Small intestine (tissue), 7 donors: ENCODE measurements around the gene TMBIM6. TPM values are rescaled to one million over a fixed set of nuclear protein-coding genes. Genes with fewer than 3 reads are reported as not detected.
"Not testable (repeated sequence)": the region's sequence is repeated elsewhere in the genome, so short reads cannot be mapped to it uniquely, and the experiment has no call there.

ENCODE experiments used
- DNase-seq, 2 donors: peaks; one replicate each; pipeline versions ENCODE4 v3.0.0 to v3.0.0-alpha.2; 2013
- FAIRE-seq: peaks from 2 replicates; lab custom pipeline; 2012; peaks lifted over from hg19 to GRCh38; lab: Jason Lieb, UNC
- H3K27ac ChIP-seq, 3 donors: one replicate each; pipeline ENCODE4 v1.5.1; 2013; ENCODE audit warnings: low read length in 2 of 3, mild to moderate bottlenecking in 2 of 3, control low read depth in 1 of 3, inconsistent platforms in 1 of 3, low read depth in 1 of 3, moderate library complexity in 1 of 3
- H3K27me3 ChIP-seq, 3 donors: one replicate each; pipeline ENCODE4 v1.6.1; 2013; ENCODE audit warnings: low read length in 3 of 3, inconsistent platforms in 1 of 3; ENCODE audit not compliant: control insufficient read depth in 3 of 3, insufficient read depth in 3 of 3
- H3K36me3 ChIP-seq, 3 donors: one replicate each; pipeline ENCODE4 v1.6.1; 2013; ENCODE audit warnings: low read length in 3 of 3, inconsistent platforms in 1 of 3, low read depth in 1 of 3, mild to moderate bottlenecking in 1 of 3, moderate library complexity in 1 of 3; ENCODE audit not compliant: control insufficient read depth in 3 of 3, insufficient read depth in 2 of 3
- H3K4me1 ChIP-seq, 3 donors: one replicate each; pipeline ENCODE4 v1.6.1; 2013; ENCODE audit warnings: low read length in 2 of 3, inconsistent platforms in 1 of 3, low read depth in 1 of 3, mild to moderate bottlenecking in 1 of 3, moderate library complexity in 1 of 3; ENCODE audit not compliant: control insufficient read depth in 3 of 3, insufficient read depth in 2 of 3
- H3K4me3 ChIP-seq, 3 donors: one replicate each; pipeline ENCODE4 v1.5.1; 2013; ENCODE audit warnings: low read length in 3 of 3, control low read depth in 1 of 3, inconsistent platforms in 1 of 3, low read depth in 1 of 3, mild to moderate bottlenecking in 1 of 3, moderate library complexity in 1 of 3
- H3K9me3 ChIP-seq, 2 donors: one replicate each; pipeline ENCODE4 v1.6.1; 2013; ENCODE audit warnings: low read depth in 1 of 2, low read length in 1 of 2; ENCODE audit not compliant: control insufficient read depth in 2 of 2, insufficient read depth in 1 of 2
- WGBS, 3 donors: extraction: QIAGEN DNeasy Blood & Tissue Kit; methylation state at CpG; one replicate each; pipeline ENCODE4 v1.1.7; 2013; 5-methylcytosine and 5-hydroxymethylcytosine counted together
- polyA plus RNA-seq, 4 donors: library from polyadenylated mRNA; stranded (reverse) in 3 of 4; unstranded in 1 of 4; fragments of 200-250 nt in 3 of 4; fragments of 120-200 nt in 1 of 4; gene quantifications; one replicate each; pipeline versions ENCODE4 v1.2.1 to v1.2.3, GENCODE V29; 2013
- donor health status: healthy with polysubstance abuse.
- donor health status: control.
- donor health status: control.
- donor health status: Bipolar disorder and iron deficiency.
- donor health status: healthy.

The TMBIM6 gene
- polyA plus RNA-seq, 4 donors, result 174 to 687 (median 294) TPM

DNA sequence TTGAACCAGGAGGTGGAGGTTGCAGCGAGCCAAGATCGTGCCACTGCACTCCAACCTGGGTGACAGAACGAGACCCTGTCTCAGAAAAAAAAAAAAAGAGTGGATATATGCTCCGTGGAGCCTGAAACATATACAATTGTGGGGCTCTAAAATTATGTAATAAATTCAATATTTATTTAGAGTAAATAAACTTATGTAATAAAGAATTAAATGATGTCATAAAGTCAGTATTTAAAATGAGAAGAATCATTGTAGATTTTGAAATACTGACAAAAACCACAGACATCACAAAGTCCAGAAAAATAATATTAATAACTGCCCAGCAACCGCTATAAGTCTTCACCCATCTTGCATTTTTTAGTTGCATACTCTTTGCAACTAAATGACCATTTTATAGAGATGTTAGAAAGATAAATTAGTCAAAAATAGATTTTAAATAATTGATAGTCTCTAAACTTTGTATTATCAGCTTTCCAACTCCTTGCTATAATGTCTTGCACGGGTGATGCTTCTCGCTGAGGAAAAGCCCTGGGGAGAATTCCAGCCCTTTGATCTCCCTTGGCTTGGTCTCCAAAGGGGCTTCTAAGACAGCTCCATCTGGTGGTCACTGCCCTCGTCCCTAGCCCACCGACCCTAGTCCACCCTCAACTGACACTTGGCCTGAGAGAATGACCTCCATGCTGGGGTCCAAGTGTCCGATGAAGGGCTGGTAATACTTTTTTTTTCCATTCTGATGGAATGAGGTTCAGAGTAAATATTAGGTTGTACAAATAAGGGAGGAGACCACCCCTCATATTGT is 7.9 kb upstream of the TMBIM6 start:
- Histone ChIP-seq H3K4me1 (no peaks in the 10 kb centered on the region), H3K36me3 (no peaks in the 10 kb centered on the region), H3K4me3 (no peak overlapping the region), H3K9me3 (peaks cover 0 to 6% of the 10 kb centered on the region in 2 donors), H3K27ac (no peak overlapping the region), H3K27me3 (peaks cover 0 to 2% (median 0%) of the 10 kb centered on the region in 3 donors)
- no peak for FAIRE-seq
- WGBS, 3 donors, result 77 to 81% (median 80%) methylated on average over 10 of the region's 10 CpGs
- DNase-seq, result no peak

DNA sequence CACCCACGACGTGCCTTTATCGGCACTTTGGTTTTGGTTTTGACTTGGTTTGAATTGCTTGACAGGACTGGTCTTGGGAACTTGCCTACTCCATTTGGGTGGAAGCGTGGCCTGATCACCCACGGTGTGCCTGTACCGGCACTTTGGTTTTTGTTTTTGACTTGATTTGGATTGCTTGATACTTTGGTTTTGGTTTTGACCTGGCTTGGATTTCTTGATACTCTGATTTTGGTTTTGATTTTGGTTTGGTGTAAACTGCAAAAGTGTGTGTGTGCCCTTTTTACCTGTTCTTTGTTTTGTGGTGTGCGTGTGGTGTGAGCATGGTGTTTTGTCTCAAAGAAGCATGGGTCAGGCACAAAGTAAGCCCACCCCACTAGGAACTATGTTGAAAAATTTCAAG is 6.5 kb upstream of the TMBIM6 start:
- H3K4me1 ChIP-seq, H3K9me3 ChIP-seq, DNase-seq, H3K27ac ChIP-seq, H3K36me3 ChIP-seq, H3K27me3 ChIP-seq, FAIRE-seq, H3K4me3 ChIP-seq: not testable (repeated sequence)
- 92 to 99% (median 94%) methylated on average over 6 to 7 of the region's 7 CpGs for WGBS, 3 donors

DNA sequence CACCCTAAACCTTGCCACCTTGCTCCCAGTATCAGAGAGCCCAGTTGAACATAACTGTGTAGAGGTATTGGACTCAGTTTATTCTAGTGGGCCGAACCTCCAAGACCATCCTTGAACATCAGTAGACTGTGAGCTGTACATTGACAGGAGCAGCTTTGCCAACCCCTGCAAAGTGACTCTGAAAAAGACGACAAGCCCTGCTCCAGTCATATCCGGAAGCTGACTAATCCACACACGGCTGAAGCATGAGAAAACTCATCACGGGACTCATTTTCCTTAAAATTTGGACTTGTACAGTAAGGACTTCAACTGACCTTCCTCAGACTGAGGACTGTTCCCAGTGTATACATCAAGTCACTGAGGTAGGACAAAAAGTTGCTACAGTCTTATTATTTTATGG is 2.6 kb upstream of the TMBIM6 start:
- H3K27ac ChIP-seq, H3K4me1 ChIP-seq, H3K9me3 ChIP-seq, H3K27me3 ChIP-seq, H3K4me3 ChIP-seq, DNase-seq, H3K36me3 ChIP-seq, FAIRE-seq: not testable (repeated sequence)
- WGBS, 3 donors, result 91 to 95% (median 93%) methylated on average over 5 of the region's 5 CpGs

DNA sequence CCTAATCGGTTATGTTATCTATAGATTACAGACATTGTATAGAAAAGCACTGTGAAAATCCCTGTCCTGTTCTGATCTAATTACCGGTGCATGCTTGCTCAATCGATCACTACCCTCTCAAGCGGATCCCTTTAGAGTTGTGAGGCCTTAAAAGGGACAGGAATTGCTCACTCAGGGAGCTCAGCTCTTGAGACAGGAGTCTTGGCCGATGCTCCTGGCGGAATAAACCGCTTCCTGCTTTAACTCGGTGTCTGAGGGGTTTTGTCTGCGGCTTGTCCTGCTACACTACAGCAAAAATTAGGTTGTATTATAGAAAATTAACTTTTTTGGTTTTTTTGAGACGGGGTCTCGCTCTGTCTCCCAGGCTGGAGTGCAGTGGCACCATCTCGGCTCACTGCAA is 1.1 kb upstream of the TMBIM6 start:
- peaks cover 4 to 15% (median 5%) of the 10 kb centered on the region in 3 donors for H3K4me1 ChIP-seq
- H3K36me3 ChIP-seq, H3K4me3 ChIP-seq, FAIRE-seq, H3K27ac ChIP-seq, DNase-seq, H3K27me3 ChIP-seq, H3K9me3 ChIP-seq: not testable (repeated sequence)
- 85 to 88% (median 88%) methylated on average over 12 of the region's 12 CpGs for WGBS, 3 donors

DNA sequence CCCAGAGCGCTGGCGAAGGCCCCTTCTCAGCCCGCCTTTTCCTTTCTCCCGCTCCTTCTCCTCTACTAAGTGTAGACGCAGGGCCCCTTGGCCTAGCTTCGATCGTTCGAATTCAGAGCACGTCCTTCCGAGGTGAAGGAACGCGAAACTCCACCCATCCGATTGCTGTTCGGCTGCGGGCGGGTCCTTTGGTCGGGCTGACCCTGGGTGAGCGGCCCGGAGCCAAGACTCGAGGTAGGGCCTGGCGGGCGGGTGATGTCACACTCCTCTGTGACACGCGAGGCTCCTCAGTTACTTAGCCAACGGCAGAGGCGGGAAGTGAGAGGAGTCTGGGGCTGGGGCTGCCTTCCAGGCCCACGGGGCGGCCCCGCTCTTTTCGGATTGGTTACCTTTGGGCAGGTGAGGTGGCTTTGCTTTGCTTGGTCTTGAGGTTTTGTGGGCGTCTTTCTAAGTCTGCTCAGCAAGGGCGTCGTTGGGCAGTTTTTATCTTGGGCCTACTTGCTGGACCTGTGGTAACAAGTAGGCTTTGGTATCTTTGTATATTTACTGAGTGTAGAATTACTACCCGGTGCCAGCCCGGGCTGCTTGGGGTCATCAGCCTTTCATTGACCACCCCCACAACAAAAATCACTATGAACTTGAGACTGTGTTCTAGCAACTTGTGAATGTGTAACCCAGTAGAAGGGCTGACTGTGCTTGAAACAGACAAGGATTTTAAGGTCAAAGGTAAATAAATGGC is 694 bp downstream of the TMBIM6 start:
- Histone ChIP-seq H3K27me3 (no peaks in the 10 kb centered on the region), H3K4me3 (peak overlapping the region; percentile 70 to 92 (median 72)), H3K9me3 (no peaks in the 10 kb centered on the region), H3K4me1 (peaks cover 4 to 17% (median 5%) of the 10 kb centered on the region in 3 donors), H3K36me3 (peaks cover 0 to 12% (median 4%) of the 10 kb centered on the region in 3 donors), H3K27ac (peak overlapping the region; percentile 88 to 100 (median 96))
- WGBS, 3 donors, result 0 to 1% (median 0%) methylated on average over 34 to 35 of the region's 35 CpGs
- DNase-seq, result peak; percentile 87 to 92
- no peak for FAIRE-seq

DNA sequence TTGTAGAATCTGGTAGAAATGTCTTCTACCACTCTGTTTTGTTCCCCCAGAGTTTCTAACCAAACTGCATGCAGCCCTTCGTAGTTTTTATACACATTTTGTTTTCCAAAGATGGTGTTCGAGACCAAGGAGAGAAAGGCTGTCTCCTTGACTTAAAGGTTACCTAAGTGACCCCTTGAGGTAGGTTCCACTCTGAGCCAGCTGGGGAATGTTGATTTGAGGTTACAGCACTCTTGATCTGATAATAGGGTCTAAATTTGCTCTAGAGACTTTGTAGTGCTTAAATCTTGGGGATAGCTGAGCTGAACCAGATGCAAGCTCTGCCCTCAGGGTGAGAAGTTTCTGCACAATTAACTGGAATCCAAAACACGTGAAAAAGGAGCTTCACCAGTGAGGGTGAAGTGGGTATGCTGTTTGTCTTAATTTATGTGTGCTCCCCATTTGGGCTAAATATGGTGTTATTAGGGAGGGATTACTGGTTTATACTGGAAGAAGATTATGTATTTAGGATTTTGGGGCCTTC is 3.1 kb downstream of the TMBIM6 start:
- Histone ChIP-seq H3K27me3 (no peaks in the 10 kb centered on the region), H3K4me1 (peaks cover 4 to 25% (median 6%) of the 10 kb centered on the region in 3 donors), H3K4me3 (peak overlapping the region in 1 of 3 donors; percentile 6), H3K27ac (no peak overlapping the region), H3K9me3 (no peaks in the 10 kb centered on the region), H3K36me3 (peaks cover 0 to 22% (median 7%) of the 10 kb centered on the region in 3 donors)
- WGBS, 3 donors, result 52 to 68% (median 68%) methylated on average over 3 of the region's 3 CpGs
- no peak for FAIRE-seq
- DNase-seq, result no peak

DNA sequence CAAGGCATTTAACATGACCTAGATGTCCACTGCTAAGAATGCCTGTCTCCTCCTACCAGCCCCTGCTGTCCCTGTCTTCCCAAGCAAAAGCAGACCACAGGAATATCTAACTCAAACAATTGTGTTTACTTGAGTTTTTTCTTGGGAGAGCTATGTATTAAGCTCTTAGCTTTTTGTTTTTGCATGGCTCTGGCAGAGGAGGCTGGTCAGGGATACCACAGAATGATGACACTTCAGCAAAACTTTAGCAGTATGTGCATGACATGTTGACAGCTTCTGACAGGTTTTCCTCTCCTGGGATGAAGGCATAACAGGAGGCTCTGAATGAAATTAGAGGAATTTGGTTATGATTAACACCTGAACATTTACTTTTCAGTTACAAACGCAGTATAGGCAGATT is 6.9 kb downstream of the TMBIM6 start:
- H3K27me3 ChIP-seq, result no peaks in the 10 kb centered on the region
- peaks cover 11 to 48% (median 13%) of the 10 kb centered on the region in 3 donors for H3K4me1 ChIP-seq
- DNase-seq (no peak), FAIRE-seq (no peak)
- no peaks in the 10 kb centered on the region for H3K9me3 ChIP-seq
- H3K4me3 ChIP-seq, result no peak overlapping the region
- no peak overlapping the region for H3K27ac ChIP-seq
- peaks cover under 1 to 28% (median 15%) of the 10 kb centered on the region in 3 donors for H3K36me3 ChIP-seq
- WGBS, 3 donors, result 26 to 38% (median 26%) methylated on average over 1 of the region's 1 CpG

DNA sequence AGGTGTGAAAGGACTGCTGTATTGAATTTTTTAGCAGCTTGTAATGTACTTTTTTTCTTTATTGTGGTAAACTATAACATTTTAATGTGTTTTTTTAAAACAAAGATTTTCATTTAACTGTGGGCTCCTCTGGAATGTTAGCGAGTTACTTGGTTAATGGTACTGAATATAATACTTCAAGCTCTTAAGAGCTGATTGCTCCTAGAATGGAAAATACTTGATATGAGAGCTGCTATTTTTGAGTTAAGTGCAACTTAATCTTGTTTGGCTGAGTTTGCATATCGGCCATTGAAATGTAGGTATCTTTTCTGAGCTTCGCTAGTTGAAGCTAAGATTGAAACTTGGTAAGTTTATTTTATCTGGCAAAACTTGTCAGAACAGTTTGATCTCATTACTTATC is 7.4 kb downstream of the TMBIM6 start:
- FAIRE-seq, result no peak
- H3K4me3 ChIP-seq, result no peak overlapping the region
- WGBS, 3 donors, result 59 to 81% (median 64%) methylated on average over 3 of the region's 3 CpGs
- H3K36me3 ChIP-seq, result peaks cover 3 to 27% (median 16%) of the 10 kb centered on the region in 3 donors
- DNase-seq, result no peak
- H3K27me3 ChIP-seq, result no peaks in the 10 kb centered on the region
- peaks cover 11 to 45% (median 13%) of the 10 kb centered on the region in 3 donors for H3K4me1 ChIP-seq
- H3K27ac ChIP-seq, result no peak overlapping the region
- no peaks in the 10 kb centered on the region for H3K9me3 ChIP-seq
